Astrocyte (in vitro differentiated cells and primary cell): ENCODE data around the gene FPGS. TPM values are rescaled to one million over a fixed set of nuclear protein-coding genes. Genes with fewer than 3 reads are reported as not detected.

ENCODE experiments used
- DNase-seq: peaks from one replicate; pipeline ENCODE4 v3.0.0-alpha.2; 2010; ENCODE audit warnings: low read depth
- FAIRE-seq: peaks from 2 replicates; lab custom pipeline; 2011; peaks lifted over from hg19 to GRCh38; lab: Jason Lieb, UNC
- H2AFZ ChIP-seq: 2 replicates; pipeline ENCODE4 v1.6.0; 2012; ENCODE audit warnings: low read depth, low read length, inconsistent platforms
- H3K27ac ChIP-seq: 2 replicates; pipeline ENCODE4 v1.5.1; 2011; ENCODE audit warnings: low read depth, low read length, inconsistent platforms
- H3K27me3 ChIP-seq: 2 replicates; pipeline ENCODE4 v1.6.0; 2011; ENCODE audit warnings: low read length, inconsistent platforms; ENCODE audit not compliant: insufficient read depth
- H3K36me3 ChIP-seq: 2 replicates; pipeline ENCODE4 v1.5.1; 2011; ENCODE audit warnings: low read length, inconsistent platforms; ENCODE audit not compliant: insufficient read depth
- H3K4me1 ChIP-seq: 2 replicates; pipeline ENCODE4 v1.5.1; 2011; ENCODE audit warnings: low read length, inconsistent platforms; ENCODE audit not compliant: insufficient read depth
- H3K4me2 ChIP-seq: 2 replicates; pipeline ENCODE4 v1.6.0; 2012; ENCODE audit warnings: low read length, inconsistent platforms
- H3K4me3 ChIP-seq: 2 replicates; pipeline ENCODE4 v1.5.1; 2011; ENCODE audit warnings: low read depth, mild to moderate bottlenecking, low read length, inconsistent platforms; ENCODE audit not compliant: insufficient read depth
- H3K79me2 ChIP-seq: 2 replicates; pipeline ENCODE4 v1.6.0; 2012; ENCODE audit warnings: mild to moderate bottlenecking, low read length, inconsistent platforms; ENCODE audit not compliant: insufficient read depth
- H3K9ac ChIP-seq: 2 replicates; pipeline ENCODE4 v1.6.0; 2012; ENCODE audit warnings: mild to moderate bottlenecking, low read length, inconsistent platforms
- H3K9me3 ChIP-seq: 2 replicates; pipeline ENCODE4 v1.5.1; 2012; ENCODE audit warnings: low read depth, mild to moderate bottlenecking, low read length, inconsistent platforms; ENCODE audit not compliant: insufficient read depth
- H4K20me1 ChIP-seq: 2 replicates; pipeline ENCODE4 v1.6.0; 2012; ENCODE audit warnings: low read length, inconsistent platforms; ENCODE audit not compliant: insufficient read depth
- H3K27ac Mint-ChIP-seq: one replicate; pipeline ENCODE4 v1.8.0; 2021; ENCODE audit warnings: mild to moderate bottlenecking, mixed read lengths; ENCODE audit not compliant: unreplicated experiment
- H3K27me3 Mint-ChIP-seq: one replicate; pipeline ENCODE4 v1.8.0; 2021; ENCODE audit warnings: low read depth, mixed read lengths; ENCODE audit not compliant: unreplicated experiment
- H3K36me3 Mint-ChIP-seq: one replicate; pipeline ENCODE4 v1.8.0; 2021; ENCODE audit warnings: low read depth, mixed read lengths; ENCODE audit not compliant: unreplicated experiment
- H3K4me1 Mint-ChIP-seq: one replicate; pipeline ENCODE4 v1.8.0; 2021; ENCODE audit warnings: low read depth, mixed read lengths; ENCODE audit not compliant: unreplicated experiment
- H3K4me3 Mint-ChIP-seq: one replicate; pipeline ENCODE4 v1.8.0; 2021; ENCODE audit warnings: mild to moderate bottlenecking, moderate library complexity, mixed read lengths; ENCODE audit not compliant: unreplicated experiment
- H3K9me3 Mint-ChIP-seq: one replicate; pipeline ENCODE4 v1.8.0; 2021; ENCODE audit warnings: mild to moderate bottlenecking, mixed read lengths; ENCODE audit not compliant: unreplicated experiment
- EZH2 ChIP-seq: IDR thresholded peaks from 2 replicates; pipeline ENCODE4 v1.6.1; 2012; ENCODE audit warnings: mild to moderate bottlenecking, low read length, inconsistent platforms; ENCODE audit not compliant: insufficient read depth
- total RNA-seq: library from RNA; stranded (reverse); gene quantifications from 2 replicates; pipeline ENCODE4 v1.2.1, GENCODE V29; 2021
- TF ChIP-seq, protein P1 (sequence below): IDR thresholded peaks from 2 replicates; pipeline ENCODE4 v1.5.1; 2011; ENCODE audit warnings: low read depth, mild to moderate bottlenecking, inconsistent platforms, low read length, moderate library complexity; ENCODE audit not compliant: insufficient read depth

The FPGS gene
- total RNA-seq, 1 donor from 2014 or later = 49.4 TPM

DNA sequence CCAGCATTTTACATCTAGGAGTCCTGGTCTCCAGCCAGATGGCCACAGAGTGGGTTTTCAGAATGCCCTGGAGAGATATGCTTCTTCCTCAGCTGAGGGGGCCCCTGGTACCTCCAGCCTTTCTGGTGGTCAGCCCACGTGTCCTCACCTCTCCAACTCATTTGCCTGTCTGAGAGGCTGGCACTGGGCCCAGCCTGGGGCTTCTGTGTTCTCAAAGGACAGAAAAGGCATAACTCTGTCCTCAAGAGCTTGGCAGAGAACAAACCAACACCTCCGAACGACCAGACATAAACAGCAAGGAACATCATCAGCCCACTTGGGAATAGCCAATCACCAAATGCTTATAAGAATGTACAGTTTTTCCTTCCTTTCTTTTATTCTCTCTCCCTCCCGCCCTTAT lies 34.7 kb downstream of the FPGS start:
- H3K27ac Mint-ChIP-seq = no peak overlapping the region
- FAIRE-seq = no peak
- no peaks in the 10 kb centered on the region for H3K36me3 Mint-ChIP-seq

DNA sequence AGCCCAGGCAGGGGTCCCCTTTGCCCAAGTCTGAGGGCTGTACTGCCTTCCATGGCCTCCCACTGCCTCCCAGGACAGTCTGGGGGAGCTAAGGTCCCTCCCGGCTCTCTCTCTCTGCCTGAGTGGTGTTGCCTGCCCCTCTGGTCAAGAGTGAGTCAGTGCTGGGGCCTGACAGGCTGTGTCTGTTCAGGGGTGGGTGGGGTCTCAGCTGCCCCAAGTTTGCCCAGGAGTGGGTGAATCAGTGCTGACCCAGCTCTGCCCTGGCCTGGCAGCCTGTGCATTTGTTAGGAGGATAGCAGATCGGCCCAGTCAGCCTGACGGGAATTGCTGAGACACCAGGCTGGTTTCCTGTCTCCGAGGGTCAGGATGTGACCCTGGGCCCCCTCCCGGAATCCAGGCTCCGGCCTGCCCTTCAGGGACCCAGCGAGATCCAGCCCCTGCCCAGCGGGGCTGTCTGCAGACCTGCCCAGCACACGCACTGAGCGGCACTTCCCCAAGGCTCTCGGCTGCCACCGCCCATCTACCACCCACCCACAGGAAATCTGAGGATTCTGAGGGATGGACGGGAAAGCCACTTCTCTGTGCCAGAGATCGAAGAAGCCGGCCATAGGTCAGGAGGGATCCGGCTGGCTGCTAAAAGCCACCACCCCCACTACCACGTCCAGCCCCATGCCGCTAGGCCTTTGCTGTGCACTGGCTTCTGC lies 35.8 kb downstream of the FPGS start:
- Mint-ChIP-seq H3K4me3 (no peak overlapping the region), H3K27me3 (no peaks in the 10 kb centered on the region), H3K4me1 (peaks cover 22% of the 10 kb centered on the region), H3K36me3 (no peaks in the 10 kb centered on the region), H3K9me3 (no peaks in the 10 kb centered on the region), H3K27ac (peak overlapping the region; percentile 26)
- peak; percentile 90 for DNase-seq
- H3K4me1 ChIP-seq = peaks cover 42% of the 10 kb centered on the region
- no peaks in the 10 kb centered on the region for H3K36me3 ChIP-seq
- H3K27ac ChIP-seq = peak overlapping the region; percentile 72
- H2AFZ ChIP-seq = peak overlapping the region; percentile 43
- H3K4me2 ChIP-seq = peak overlapping the region; percentile 77
- peaks cover 26% of the 10 kb centered on the region for H3K79me2 ChIP-seq
- TF ChIP-seq EZH2 = no peak
- TF ChIP-seq, protein P1, sequence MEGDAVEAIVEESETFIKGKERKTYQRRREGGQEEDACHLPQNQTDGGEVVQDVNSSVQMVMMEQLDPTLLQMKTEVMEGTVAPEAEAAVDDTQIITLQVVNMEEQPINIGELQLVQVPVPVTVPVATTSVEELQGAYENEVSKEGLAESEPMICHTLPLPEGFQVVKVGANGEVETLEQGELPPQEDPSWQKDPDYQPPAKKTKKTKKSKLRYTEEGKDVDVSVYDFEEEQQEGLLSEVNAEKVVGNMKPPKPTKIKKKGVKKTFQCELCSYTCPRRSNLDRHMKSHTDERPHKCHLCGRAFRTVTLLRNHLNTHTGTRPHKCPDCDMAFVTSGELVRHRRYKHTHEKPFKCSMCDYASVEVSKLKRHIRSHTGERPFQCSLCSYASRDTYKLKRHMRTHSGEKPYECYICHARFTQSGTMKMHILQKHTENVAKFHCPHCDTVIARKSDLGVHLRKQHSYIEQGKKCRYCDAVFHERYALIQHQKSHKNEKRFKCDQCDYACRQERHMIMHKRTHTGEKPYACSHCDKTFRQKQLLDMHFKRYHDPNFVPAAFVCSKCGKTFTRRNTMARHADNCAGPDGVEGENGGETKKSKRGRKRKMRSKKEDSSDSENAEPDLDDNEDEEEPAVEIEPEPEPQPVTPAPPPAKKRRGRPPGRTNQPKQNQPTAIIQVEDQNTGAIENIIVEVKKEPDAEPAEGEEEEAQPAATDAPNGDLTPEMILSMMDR = no peak
- no peak overlapping the region for H3K4me3 ChIP-seq
- no peaks in the 10 kb centered on the region for H4K20me1 ChIP-seq
- no peaks in the 10 kb centered on the region for H3K27me3 ChIP-seq
- peak overlapping the region; percentile 72 for H3K9ac ChIP-seq
- peak; percentile 58 for FAIRE-seq
- no peaks in the 10 kb centered on the region for H3K9me3 ChIP-seq

More for the DNA sequence above, 34.7 kb downstream of the FPGS start:
- Histone ChIP-seq H3K79me2 (peaks cover 28% of the 10 kb centered on the region), H3K4me3 (no peak overlapping the region), H3K4me1 (peaks cover 42% of the 10 kb centered on the region), H3K9me3 (no peaks in the 10 kb centered on the region), H3K27me3 (no peaks in the 10 kb centered on the region), H3K9ac (no peak overlapping the region), H2AFZ (no peak overlapping the region), H4K20me1 (no peaks in the 10 kb centered on the region), H3K4me2 (peak overlapping the region; percentile 77), H3K36me3 (no peaks in the 10 kb centered on the region), H3K27ac (no peak overlapping the region)
- no peaks in the 10 kb centered on the region for H3K27me3 Mint-ChIP-seq
- no peak for TF ChIP-seq EZH2
- TF ChIP-seq, protein P1 = no peak
- no peaks in the 10 kb centered on the region for H3K9me3 Mint-ChIP-seq
- no peak for DNase-seq
- peaks cover 22% of the 10 kb centered on the region for H3K4me1 Mint-ChIP-seq
- H3K4me3 Mint-ChIP-seq = no peak overlapping the region
